Stomach (tissue), 4 donors: ENCODE data around the gene COL7A1.

ENCODE experiments used
- EP300 ChIP-seq: sonication (generic); formaldehyde crosslinking; IDR thresholded peaks from one replicate; pipeline ENCODE4 v1.6.1; 2017; ENCODE audit warnings: antibody characterized with exemption
- POLR2A ChIP-seq, 4 donors: fragments of 450-650 bp; IDR thresholded peaks; one replicate each; pipeline ENCODE4 v1.6.1; 2016; ENCODE audit warnings: antibody characterized with exemption in 4 of 4, control low read depth in 2 of 4, mild to moderate bottlenecking in 1 of 4, moderate library complexity in 1 of 4
- POLR2AphosphoS5 ChIP-seq, 3 donors: sonication (generic); formaldehyde crosslinking; IDR thresholded peaks; one replicate each; pipeline ENCODE4 v1.6.1; 2016; ENCODE audit warnings: antibody characterized with exemption in 3 of 3
- TF ChIP-seq, protein P1 (sequence below), 7 experiments: fragments of 450-650 bp in 4 of 7; fragments of 200-600 bp in 3 of 7; sonication (generic) in 3 of 7; IDR thresholded peaks; one replicate each; pipeline ENCODE4 v1.5.1; 2016 to 2019; ENCODE audit warnings: antibody characterized with exemption in 7 of 7, control low read depth in 2 of 7, mild to moderate bottlenecking in 1 of 7

DNA sequence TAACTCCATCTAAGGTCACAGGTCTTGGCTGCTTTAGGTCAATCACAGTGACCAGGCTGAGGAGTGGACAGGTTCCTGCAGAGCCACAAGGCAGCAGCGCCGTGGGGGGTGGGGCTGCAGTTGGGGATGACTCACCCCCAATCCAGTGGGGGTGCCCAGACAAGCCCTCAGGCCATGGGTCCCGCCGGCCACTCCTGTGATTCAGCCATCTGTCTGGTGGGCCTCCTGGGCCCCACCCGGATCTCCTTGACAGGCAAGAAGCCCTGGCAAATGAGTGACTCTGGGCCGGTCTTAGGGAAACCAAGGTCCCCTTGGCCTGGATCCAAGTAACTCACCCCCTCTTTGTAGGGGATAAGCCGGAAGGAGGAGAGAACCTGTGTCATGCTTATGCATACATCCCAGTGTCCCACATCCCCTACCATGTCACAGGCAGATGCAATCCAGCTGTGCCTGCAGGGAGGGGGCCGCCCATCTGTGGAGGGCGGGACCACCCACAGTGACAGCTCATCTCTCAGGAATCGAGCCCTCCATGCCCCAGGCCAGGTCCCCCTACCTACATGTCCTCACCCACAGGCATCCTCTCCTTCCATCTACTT is 495 bp upstream of the COL7A1 start:
- TF ChIP-seq, protein P1, sequence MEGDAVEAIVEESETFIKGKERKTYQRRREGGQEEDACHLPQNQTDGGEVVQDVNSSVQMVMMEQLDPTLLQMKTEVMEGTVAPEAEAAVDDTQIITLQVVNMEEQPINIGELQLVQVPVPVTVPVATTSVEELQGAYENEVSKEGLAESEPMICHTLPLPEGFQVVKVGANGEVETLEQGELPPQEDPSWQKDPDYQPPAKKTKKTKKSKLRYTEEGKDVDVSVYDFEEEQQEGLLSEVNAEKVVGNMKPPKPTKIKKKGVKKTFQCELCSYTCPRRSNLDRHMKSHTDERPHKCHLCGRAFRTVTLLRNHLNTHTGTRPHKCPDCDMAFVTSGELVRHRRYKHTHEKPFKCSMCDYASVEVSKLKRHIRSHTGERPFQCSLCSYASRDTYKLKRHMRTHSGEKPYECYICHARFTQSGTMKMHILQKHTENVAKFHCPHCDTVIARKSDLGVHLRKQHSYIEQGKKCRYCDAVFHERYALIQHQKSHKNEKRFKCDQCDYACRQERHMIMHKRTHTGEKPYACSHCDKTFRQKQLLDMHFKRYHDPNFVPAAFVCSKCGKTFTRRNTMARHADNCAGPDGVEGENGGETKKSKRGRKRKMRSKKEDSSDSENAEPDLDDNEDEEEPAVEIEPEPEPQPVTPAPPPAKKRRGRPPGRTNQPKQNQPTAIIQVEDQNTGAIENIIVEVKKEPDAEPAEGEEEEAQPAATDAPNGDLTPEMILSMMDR (IDR thresholded peaks at IDR 0.05): no peak
- TF ChIP-seq POLR2A (IDR thresholded peaks at IDR 0.05) (no peak), EP300 (no peak), POLR2AphosphoS5 (IDR thresholded peaks at IDR 0.05) (peak in 1 of 3 donors; percentile 3)
